ENCODE results near the gene C4orf50. TPM values are rescaled to one million over a fixed set of nuclear protein-coding genes. Genes with fewer than 3 reads are reported as not detected.

The C4orf50 gene
- total and polyA plus RNA-seq, 2 of the 13 experiments (the other 11 are each of a cell fraction or from before 2014, with no cell fraction given): not detected

DNA sequence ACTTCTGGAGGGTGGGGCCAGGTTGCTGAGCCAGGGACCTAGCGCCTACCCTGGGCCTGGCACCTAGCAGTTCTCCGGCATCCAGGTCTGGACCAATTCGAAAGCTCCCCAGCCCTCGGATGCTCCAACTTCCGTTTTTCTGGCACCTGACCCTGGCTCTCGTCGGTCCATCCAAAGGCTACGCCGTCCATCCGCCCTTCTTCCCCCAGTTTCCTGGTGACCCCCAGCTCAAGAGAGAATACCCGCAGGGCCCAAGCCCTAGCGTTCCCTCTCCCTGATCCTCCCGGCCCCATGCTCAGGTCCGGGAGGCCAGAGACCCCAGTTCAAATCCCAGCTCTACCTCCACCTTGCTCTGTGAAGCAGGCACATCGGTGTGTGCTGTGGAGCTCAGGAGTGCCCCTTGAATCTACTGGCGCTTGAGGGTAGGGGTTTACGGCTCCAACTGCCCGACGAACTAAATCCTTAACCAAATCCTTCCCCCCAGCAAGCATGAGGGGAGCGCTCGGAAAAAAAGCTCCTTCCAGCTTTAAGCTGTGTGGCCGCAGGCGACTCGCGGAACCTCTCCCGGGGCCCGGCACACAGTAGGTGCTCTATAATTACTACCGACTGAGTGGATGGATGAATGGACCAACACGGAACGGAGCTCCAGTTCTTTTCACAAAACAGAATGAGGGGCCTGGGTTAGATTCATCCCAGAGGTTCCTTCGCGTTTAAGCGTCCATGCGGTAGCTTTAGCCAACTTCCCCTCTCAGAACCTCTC, 126.5 kb downstream of the C4orf50 start:
- H3K4me1 ChIP-seq (ENCODE audit: insufficient read depth, low read length): no peaks in the 10 kb centered on the region
- no peak overlapping the region for H3K9ac ChIP-seq (ENCODE audit: insufficient read depth, low read depth, low read length)
- CTCF ChIA-PET (ENCODE audit: low intra/inter-chr PET ratio, low total read pairs): no interaction called here
- H3K9me3 ChIP-seq (ENCODE audit: low read length): no peaks in the 10 kb centered on the region
- FAIRE-seq: no peak
- no peak overlapping the region for H3K27ac ChIP-seq (ENCODE audit: extremely low read length, insufficient read depth, low read length)
- H3K36me3 ChIP-seq (replicated peaks in 1 of 2; ENCODE audit: control insufficient read depth in 1 of 2, insufficient read depth in 2 of 2, low read length in 2 of 2): no peaks in the 10 kb centered on the region
- DNase-seq (ENCODE audit: low spot score): no peak
- no peak for ATAC-seq
- POLR2A ChIA-PET: no interaction called here
- in situ Hi-C loops (cut with HindIII; ENCODE audit: extremely low pct_ligation_motif_present, low pct_unique_long_range_greater_than_20kb): no loop called here
- no TSS peak for BruUV-seq (replicated peaks)
- WGBS (ENCODE audit: low lambda C conversion rate): 60% methylated on average over 24 of the region's 34 CpGs
- intact Hi-C loops (cut with micrococcal nuclease; ENCODE audit: unreplicated experiment): no loop called here
- H4K20me1 ChIP-seq (ENCODE audit: insufficient read depth, low read length): peaks cover 4% of the 10 kb centered on the region; the same call in 1 of the 2 replicates
- no peaks in the 10 kb centered on the region for H3K79me2 ChIP-seq (ENCODE audit: insufficient read depth, low read length)
- no peak overlapping the region for H2AFZ ChIP-seq (ENCODE audit: low read length)
- peaks cover 3 to 15% of the 10 kb centered on the region in 2 experiments; a peak in 3 of 5 replicates for H3K27me3 ChIP-seq (ENCODE audit: control insufficient read depth in 1 of 2, insufficient read depth in 2 of 2, low read length in 2 of 2)
- H3K4me2 ChIP-seq (ENCODE audit: low read depth, low read length): no peak overlapping the region
- no peak overlapping the region for H3K4me3 ChIP-seq (replicated peaks in 1 of 3; ENCODE audit: insufficient read depth in 1 of 3, low read depth in 2 of 3, low read length in 3 of 3)
- TF ChIP-seq MTA3 (CRISPR knock-in tag; IDR thresholded peaks at IDR 0.05): no peak
- TF ChIP-seq ZNF546 (CRISPR knock-in tag; conservative IDR thresholded peaks at IDR 0.05): no peak
- no peak for TF ChIP-seq BORCS8-MEF2B (CRISPR knock-in tag; IDR thresholded peaks at IDR 0.05)
- TF ChIP-seq, protein P1, sequence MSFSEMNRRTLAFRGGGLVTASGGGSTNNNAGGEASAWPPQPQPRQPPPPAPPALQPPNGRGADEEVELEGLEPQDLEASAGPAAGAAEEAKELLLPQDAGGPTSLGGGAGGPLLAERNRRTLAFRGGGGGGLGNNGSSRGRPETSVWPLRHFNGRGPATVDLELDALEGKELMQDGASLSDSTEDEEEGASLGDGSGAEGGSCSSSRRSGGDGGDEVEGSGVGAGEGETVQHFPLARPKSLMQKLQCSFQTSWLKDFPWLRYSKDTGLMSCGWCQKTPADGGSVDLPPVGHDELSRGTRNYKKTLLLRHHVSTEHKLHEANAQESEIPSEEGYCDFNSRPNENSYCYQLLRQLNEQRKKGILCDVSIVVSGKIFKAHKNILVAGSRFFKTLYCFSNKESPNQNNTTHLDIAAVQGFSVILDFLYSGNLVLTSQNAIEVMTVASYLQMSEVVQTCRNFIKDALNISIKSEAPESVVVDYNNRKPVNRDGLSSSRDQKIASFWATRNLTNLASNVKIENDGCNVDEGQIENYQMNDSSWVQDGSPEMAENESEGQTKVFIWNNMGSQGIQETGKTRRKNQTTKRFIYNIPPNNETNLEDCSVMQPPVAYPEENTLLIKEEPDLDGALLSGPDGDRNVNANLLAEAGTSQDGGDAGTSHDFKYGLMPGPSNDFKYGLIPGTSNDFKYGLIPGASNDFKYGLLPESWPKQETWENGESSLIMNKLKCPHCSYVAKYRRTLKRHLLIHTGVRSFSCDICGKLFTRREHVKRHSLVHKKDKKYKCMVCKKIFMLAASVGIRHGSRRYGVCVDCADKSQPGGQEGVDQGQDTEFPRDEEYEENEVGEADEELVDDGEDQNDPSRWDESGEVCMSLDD (CRISPR knock-in tag; IDR thresholded peaks at IDR 0.05; ENCODE audit: borderline replicate concordance): no peak
- TF ChIP-seq, protein P2, sequence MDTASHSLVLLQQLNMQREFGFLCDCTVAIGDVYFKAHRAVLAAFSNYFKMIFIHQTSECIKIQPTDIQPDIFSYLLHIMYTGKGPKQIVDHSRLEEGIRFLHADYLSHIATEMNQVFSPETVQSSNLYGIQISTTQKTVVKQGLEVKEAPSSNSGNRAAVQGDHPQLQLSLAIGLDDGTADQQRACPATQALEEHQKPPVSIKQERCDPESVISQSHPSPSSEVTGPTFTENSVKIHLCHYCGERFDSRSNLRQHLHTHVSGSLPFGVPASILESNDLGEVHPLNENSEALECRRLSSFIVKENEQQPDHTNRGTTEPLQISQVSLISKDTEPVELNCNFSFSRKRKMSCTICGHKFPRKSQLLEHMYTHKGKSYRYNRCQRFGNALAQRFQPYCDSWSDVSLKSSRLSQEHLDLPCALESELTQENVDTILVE (CRISPR knock-in tag; IDR thresholded peaks at IDR 0.05): no peak
- TF ChIP-seq GFI1 (CRISPR knock-in tag; IDR thresholded peaks at IDR 0.05; ENCODE audit: borderline replicate concordance): no peak
- TF ChIP-seq, protein P3, sequence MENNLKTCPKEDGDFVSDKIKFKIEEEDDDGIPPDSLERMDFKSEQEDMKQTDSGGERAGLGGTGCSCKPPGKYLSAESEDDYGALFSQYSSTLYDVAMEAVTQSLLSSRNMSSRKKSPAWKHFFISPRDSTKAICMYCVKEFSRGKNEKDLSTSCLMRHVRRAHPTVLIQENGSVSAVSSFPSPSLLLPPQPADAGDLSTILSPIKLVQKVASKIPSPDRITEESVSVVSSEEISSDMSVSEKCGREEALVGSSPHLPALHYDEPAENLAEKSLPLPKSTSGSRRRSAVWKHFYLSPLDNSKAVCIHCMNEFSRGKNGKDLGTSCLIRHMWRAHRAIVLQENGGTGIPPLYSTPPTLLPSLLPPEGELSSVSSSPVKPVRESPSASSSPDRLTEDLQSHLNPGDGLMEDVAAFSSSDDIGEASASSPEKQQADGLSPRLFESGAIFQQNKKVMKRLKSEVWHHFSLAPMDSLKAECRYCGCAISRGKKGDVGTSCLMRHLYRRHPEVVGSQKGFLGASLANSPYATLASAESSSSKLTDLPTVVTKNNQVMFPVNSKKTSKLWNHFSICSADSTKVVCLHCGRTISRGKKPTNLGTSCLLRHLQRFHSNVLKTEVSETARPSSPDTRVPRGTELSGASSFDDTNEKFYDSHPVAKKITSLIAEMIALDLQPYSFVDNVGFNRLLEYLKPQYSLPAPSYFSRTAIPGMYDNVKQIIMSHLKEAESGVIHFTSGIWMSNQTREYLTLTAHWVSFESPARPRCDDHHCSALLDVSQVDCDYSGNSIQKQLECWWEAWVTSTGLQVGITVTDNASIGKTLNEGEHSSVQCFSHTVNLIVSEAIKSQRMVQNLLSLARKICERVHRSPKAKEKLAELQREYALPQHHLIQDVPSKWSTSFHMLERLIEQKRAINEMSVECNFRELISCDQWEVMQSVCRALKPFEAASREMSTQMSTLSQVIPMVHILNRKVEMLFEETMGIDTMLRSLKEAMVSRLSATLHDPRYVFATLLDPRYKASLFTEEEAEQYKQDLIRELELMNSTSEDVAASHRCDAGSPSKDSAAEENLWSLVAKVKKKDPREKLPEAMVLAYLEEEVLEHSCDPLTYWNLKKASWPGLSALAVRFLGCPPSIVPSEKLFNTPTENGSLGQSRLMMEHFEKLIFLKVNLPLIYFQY (CRISPR knock-in tag; IDR thresholded peaks at IDR 0.05; ENCODE audit: borderline replicate concordance): no peak
- no peak for TF ChIP-seq NKX3-1 (CRISPR knock-in tag; IDR thresholded peaks at IDR 0.05)
- no peak for TF ChIP-seq ZNF883 (CRISPR knock-in tag; IDR thresholded peaks at IDR 0.05; ENCODE audit: not compliant biosample characterization)
- no peak for TF ChIP-seq SRSF1 (optimal IDR thresholded peaks at IDR 0.05; ENCODE audit: low read depth, low read length)
- TF ChIP-seq, protein P4, sequence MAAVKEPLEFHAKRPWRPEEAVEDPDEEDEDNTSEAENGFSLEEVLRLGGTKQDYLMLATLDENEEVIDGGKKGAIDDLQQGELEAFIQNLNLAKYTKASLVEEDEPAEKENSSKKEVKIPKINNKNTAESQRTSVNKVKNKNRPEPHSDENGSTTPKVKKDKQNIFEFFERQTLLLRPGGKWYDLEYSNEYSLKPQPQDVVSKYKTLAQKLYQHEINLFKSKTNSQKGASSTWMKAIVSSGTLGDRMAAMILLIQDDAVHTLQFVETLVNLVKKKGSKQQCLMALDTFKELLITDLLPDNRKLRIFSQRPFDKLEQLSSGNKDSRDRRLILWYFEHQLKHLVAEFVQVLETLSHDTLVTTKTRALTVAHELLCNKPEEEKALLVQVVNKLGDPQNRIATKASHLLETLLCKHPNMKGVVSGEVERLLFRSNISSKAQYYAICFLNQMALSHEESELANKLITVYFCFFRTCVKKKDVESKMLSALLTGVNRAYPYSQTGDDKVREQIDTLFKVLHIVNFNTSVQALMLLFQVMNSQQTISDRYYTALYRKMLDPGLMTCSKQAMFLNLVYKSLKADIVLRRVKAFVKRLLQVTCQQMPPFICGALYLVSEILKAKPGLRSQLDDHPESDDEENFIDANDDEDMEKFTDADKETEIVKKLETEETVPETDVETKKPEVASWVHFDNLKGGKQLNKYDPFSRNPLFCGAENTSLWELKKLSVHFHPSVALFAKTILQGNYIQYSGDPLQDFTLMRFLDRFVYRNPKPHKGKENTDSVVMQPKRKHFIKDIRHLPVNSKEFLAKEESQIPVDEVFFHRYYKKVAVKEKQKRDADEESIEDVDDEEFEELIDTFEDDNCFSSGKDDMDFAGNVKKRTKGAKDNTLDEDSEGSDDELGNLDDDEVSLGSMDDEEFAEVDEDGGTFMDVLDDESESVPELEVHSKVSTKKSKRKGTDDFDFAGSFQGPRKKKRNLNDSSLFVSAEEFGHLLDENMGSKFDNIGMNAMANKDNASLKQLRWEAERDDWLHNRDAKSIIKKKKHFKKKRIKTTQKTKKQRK (IDR thresholded peaks at IDR 0.05; ENCODE audit: low read length): no peak
- no peak for TF ChIP-seq SRSF4 (IDR thresholded peaks at IDR 0.05; ENCODE audit: low read depth, low read length, poor library complexity, severe bottlenecking)

Measured in HepG2 (cell line).